GM12878 (cell line): ENCODE data around the gene DUS2.

Source experiments
- BCLAF1 ChIP-seq: fragments of 450-650 bp; IDR thresholded peaks from 2 replicates; pipeline ENCODE4 v1.6.1; 2017; ENCODE audit warnings: antibody characterized with exemption, mild to moderate bottlenecking, moderate library complexity
- BHLHE40 ChIP-seq, 2 experiments: fragments of 450-650 bp in 1 of 2; IDR thresholded peaks; 2 replicates each; pipeline ENCODE4 v1.6.1; 2011 to 2017; ENCODE audit warnings: low read depth in 2 of 2, borderline replicate concordance in 1 of 2, improper control_type of control experiment in 1 of 2, low read length in 1 of 2, mild to moderate bottlenecking in 1 of 2
- ESRRA ChIP-seq: IDR thresholded peaks from 2 replicates; pipeline ENCODE4 v1.6.1; 2012; ENCODE audit warnings: mild to moderate bottlenecking, low read length, improper control_type of control experiment
- EZH2 ChIP-seq: IDR thresholded peaks from 2 replicates; pipeline ENCODE4 v1.6.1; 2012; ENCODE audit warnings: low read depth, mild to moderate bottlenecking, control low read depth, inconsistent platforms, low read length, borderline replicate concordance; ENCODE audit not compliant: control insufficient read depth
- NFXL1 ChIP-seq: fragments of 450-650 bp; IDR thresholded peaks from 2 replicates; pipeline ENCODE4 v1.6.1; 2017; ENCODE audit warnings: antibody characterized with exemption, mild to moderate bottlenecking, borderline replicate concordance
- NFYB ChIP-seq: IDR thresholded peaks from 2 replicates; pipeline ENCODE4 v1.6.1; 2011; ENCODE audit warnings: low read depth, mild to moderate bottlenecking, low read length, improper control_type of control experiment, moderate library complexity; ENCODE audit not compliant: insufficient read depth
- POLR2A ChIP-seq: IDR thresholded peaks from 2 replicates; pipeline ENCODE4 v1.6.1; 2011; ENCODE audit warnings: low read depth, mild to moderate bottlenecking, low read length
- POLR2AphosphoS5 ChIP-seq: IDR thresholded peaks from 2 replicates; pipeline ENCODE4 v1.6.1; 2011; ENCODE audit warnings: mild to moderate bottlenecking, low read length, inconsistent platforms
- RAD21 ChIP-seq: IDR thresholded peaks from 2 replicates; pipeline ENCODE4 v1.6.1; 2011; ENCODE audit warnings: mild to moderate bottlenecking, low read depth, low read length, moderate library complexity; ENCODE audit not compliant: insufficient read depth
- SMAD1 ChIP-seq: fragments of 450-650 bp; IDR thresholded peaks from 2 replicates; pipeline ENCODE4 v1.6.1; 2018; ENCODE audit warnings: mild to moderate bottlenecking, low read depth; ENCODE audit not compliant: partially characterized antibody
- TARDBP ChIP-seq: IDR thresholded peaks from 2 replicates; pipeline ENCODE4 v1.6.1; 2016; ENCODE audit warnings: borderline replicate concordance
- ZBTB33 ChIP-seq: fragments of 450-650 bp; IDR thresholded peaks from 2 replicates; pipeline ENCODE4 v1.6.1; 2017; ENCODE audit warnings: mild to moderate bottlenecking
- TF ChIP-seq, protein P1 (sequence below), 3 experiments: IDR thresholded peaks in 2 of 3; conservative IDR thresholded peaks in 1 of 3; 2 replicates each; pipeline ENCODE4 v1.5.1; 2011; ENCODE audit warnings: low read depth in 3 of 3, low read length in 3 of 3, mild to moderate bottlenecking in 3 of 3, control low read depth in 2 of 3, moderate library complexity in 2 of 3, inconsistent platforms in 1 of 3, mixed read lengths in 1 of 3; ENCODE audit not compliant: control insufficient read depth in 2 of 3, insufficient read depth in 1 of 3; ENCODE audit errors: extremely low read depth in 1 of 3
- TF ChIP-seq, protein P2 (sequence below): IDR thresholded peaks from 2 replicates; pipeline ENCODE4 v1.6.1; 2011; ENCODE audit warnings: low read depth, low read length, improper control_type of control experiment, borderline replicate concordance

DNA sequence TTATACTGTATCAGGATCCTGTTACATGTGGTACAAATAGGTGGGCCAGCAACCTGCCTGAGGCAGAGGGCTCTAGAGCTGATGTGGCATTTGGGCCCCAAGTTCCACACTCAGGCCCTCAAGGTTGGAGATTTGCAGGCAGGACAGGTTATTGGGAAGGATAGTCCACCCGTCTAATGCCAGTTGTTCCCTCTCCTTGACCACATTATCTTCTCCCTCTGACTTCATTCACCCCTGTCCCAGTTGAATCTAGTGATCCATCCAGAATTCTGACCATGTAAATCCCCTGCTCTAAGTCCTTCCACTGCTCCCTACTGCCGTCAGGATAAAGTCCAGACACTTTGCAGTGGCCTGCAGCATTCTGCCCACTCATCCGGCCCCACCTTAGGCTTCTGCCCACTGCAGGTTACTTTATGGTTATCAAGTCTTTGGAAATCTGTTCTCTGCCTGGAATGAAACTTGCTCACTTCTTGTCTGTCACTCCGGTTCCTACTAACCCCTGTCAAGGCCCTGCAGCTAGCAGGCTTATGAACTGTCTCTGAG, 60.2 kb downstream of the DUS2 start:
- TF ChIP-seq, protein P1, sequence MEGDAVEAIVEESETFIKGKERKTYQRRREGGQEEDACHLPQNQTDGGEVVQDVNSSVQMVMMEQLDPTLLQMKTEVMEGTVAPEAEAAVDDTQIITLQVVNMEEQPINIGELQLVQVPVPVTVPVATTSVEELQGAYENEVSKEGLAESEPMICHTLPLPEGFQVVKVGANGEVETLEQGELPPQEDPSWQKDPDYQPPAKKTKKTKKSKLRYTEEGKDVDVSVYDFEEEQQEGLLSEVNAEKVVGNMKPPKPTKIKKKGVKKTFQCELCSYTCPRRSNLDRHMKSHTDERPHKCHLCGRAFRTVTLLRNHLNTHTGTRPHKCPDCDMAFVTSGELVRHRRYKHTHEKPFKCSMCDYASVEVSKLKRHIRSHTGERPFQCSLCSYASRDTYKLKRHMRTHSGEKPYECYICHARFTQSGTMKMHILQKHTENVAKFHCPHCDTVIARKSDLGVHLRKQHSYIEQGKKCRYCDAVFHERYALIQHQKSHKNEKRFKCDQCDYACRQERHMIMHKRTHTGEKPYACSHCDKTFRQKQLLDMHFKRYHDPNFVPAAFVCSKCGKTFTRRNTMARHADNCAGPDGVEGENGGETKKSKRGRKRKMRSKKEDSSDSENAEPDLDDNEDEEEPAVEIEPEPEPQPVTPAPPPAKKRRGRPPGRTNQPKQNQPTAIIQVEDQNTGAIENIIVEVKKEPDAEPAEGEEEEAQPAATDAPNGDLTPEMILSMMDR (IDR thresholded peaks at IDR 0.05 in 2 of 3, conservative IDR thresholded peaks at IDR 0.05 in 1 of 3; ENCODE audit: control insufficient read depth in 2 of 3, extremely low read depth in 1 of 3, insufficient read depth in 1 of 3, low read depth in 3 of 3, low read length in 3 of 3), result no peak
- TF ChIP-seq POLR2A, result no peak
- TF ChIP-seq NFYB, result no peak
- no peak for TF ChIP-seq ESRRA
- no peak for TF ChIP-seq BCLAF1
- TF ChIP-seq, protein P2, sequence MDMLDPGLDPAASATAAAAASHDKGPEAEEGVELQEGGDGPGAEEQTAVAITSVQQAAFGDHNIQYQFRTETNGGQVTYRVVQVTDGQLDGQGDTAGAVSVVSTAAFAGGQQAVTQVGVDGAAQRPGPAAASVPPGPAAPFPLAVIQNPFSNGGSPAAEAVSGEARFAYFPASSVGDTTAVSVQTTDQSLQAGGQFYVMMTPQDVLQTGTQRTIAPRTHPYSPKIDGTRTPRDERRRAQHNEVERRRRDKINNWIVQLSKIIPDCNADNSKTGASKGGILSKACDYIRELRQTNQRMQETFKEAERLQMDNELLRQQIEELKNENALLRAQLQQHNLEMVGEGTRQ, result no peak
- TF ChIP-seq POLR2AphosphoS5, result no peak
- TF ChIP-seq SMAD1, result no peak
- no peak for TF ChIP-seq TARDBP
- no peak for TF ChIP-seq RAD21
- no peak for TF ChIP-seq ZBTB33
- TF ChIP-seq EZH2, result no peak
- TF ChIP-seq BHLHE40 (IDR thresholded peaks at IDR 0.05; ENCODE audit: borderline replicate concordance in 1 of 2, low read depth in 2 of 2, low read length in 1 of 2), result no peak
- TF ChIP-seq NFXL1, result no peak
